ENCODE data around the gene COMT. TPM values are rescaled to one million over a fixed set of nuclear protein-coding genes. Genes with fewer than 3 reads are reported as not detected.

Gene COMT
- total RNA-seq, 1 donor: 288 TPM

- H4K20me1 ChIP-seq (ENCODE audit: insufficient read depth, low read length): no peaks in the 10 kb centered on the region
- no peaks in the 10 kb centered on the region for H3K36me3 ChIP-seq (ENCODE audit: insufficient read depth, low read length)
- H3K79me2 ChIP-seq (ENCODE audit: insufficient read depth, low read length): peaks cover 2% of the 10 kb centered on the region
- peak; percentile 81 for DNase-seq (ENCODE audit: insufficient read length, low spot score, missing footprints)
- peaks cover 4% of the 10 kb centered on the region for H3K4me1 ChIP-seq (ENCODE audit: insufficient read depth, low read length)
- no peak overlapping the region for H3K27ac ChIP-seq (ENCODE audit: low read depth, low read length)
- H2AFZ ChIP-seq (ENCODE audit: low read length): peak overlapping the region; percentile 62
- no peaks in the 10 kb centered on the region for H3K9me3 ChIP-seq (ENCODE audit: low read depth, low read length)
- peaks cover 24% of the 10 kb centered on the region for H3K27me3 ChIP-seq (ENCODE audit: insufficient read depth, low read length)
- H3K4me3 ChIP-seq (ENCODE audit: insufficient read depth, low read length): peak overlapping the region; percentile 77
- TF ChIP-seq CTCF (IDR thresholded peaks at IDR 0.05; ENCODE audit: extremely low read depth, low read depth, low read length): no peak
- peak overlapping the region; percentile 94 for H3K4me2 ChIP-seq (ENCODE audit: insufficient read depth, low read length)
These were observed 74.6 kb downstream of the COMT start for GRCh38 chr22:20015971-20016733.

- TF ChIP-seq CTCF (IDR thresholded peaks at IDR 0.05; ENCODE audit: extremely low read depth, low read depth, low read length): no peak
- no peak within 1 kb of the TSS for H3K27ac ChIP-seq (ENCODE audit: low read depth, low read length)
- peak; percentile 100 for DNase-seq (ENCODE audit: insufficient read length, low spot score, missing footprints)
- H3K27me3 ChIP-seq (ENCODE audit: insufficient read depth, low read length): peaks cover 24% of the 10 kb centered on the region
- H4K20me1 ChIP-seq (ENCODE audit: insufficient read depth, low read length): peaks cover 1% of the 10 kb centered on the region
- no peaks in the 10 kb centered on the region for H3K36me3 ChIP-seq (ENCODE audit: insufficient read depth, low read length)
- peaks cover 10% of the 10 kb centered on the region for H3K79me2 ChIP-seq (ENCODE audit: insufficient read depth, low read length)
- H3K4me2 ChIP-seq (ENCODE audit: insufficient read depth, low read length): peak within 1 kb of the TSS; percentile 94
- H3K4me3 ChIP-seq (ENCODE audit: insufficient read depth, low read length): peak within 1 kb of the TSS; percentile 77
- no peaks in the 10 kb centered on the region for H3K9me3 ChIP-seq (ENCODE audit: low read depth, low read length)
- H2AFZ ChIP-seq (ENCODE audit: low read length): peak within 1 kb of the TSS; percentile 93
- H3K4me1 ChIP-seq (ENCODE audit: insufficient read depth, low read length): peaks cover 9% of the 10 kb centered on the region
These were observed 75.4 kb downstream of the COMT start, which contains the start of gene ARVCF for GRCh38 chr22:20016734-20017621. ARVCF (minus strand) TSS chr22:20016823; CDS start chr22:19990794, 26,029 bp downstream.

GRCh38 chr22:20017622-20017958 lies 76.0 kb downstream of the COMT start:
- Histone ChIP-seq H2AFZ (ENCODE audit: low read length) (no peak overlapping the region), H3K79me2 (ENCODE audit: insufficient read depth, low read length) (peaks cover 16% of the 10 kb centered on the region), H3K4me2 (ENCODE audit: insufficient read depth, low read length) (no peak overlapping the region)

More at GRCh38 chr22:20017622-20017958, 76.0 kb downstream of the COMT start:
- Histone ChIP-seq H3K4me1 (ENCODE audit: insufficient read depth, low read length) (peaks cover 14% of the 10 kb centered on the region), H3K36me3 (ENCODE audit: insufficient read depth, low read length) (no peaks in the 10 kb centered on the region), H3K27me3 (ENCODE audit: insufficient read depth, low read length) (peaks cover 24% of the 10 kb centered on the region), H3K4me3 (ENCODE audit: insufficient read depth, low read length) (no peak overlapping the region), H3K27ac (ENCODE audit: low read depth, low read length) (no peak overlapping the region), H4K20me1 (ENCODE audit: insufficient read depth, low read length) (peaks cover 7% of the 10 kb centered on the region), H3K9me3 (ENCODE audit: low read depth, low read length) (no peaks in the 10 kb centered on the region)
- DNase-seq (ENCODE audit: insufficient read length, low spot score, missing footprints): peak; percentile 45
- TF ChIP-seq CTCF (IDR thresholded peaks at IDR 0.05; ENCODE audit: extremely low read depth, low read depth, low read length): no peak

Data from osteoblast (primary cell).